Chondrocyte (in vitro differentiated cells): ENCODE results near the gene INTS15. TPM values are rescaled to one million over a fixed set of nuclear protein-coding genes. Genes with fewer than 3 reads are reported as not detected.

Source experiments
- DNase-seq: peaks from one replicate; pipeline ENCODE4 v3.0.0; 2021; ENCODE audit warnings: mixed read lengths, low spot score
- H3K27ac Mint-ChIP-seq: one replicate; pipeline ENCODE4 v1.8.0; 2021; ENCODE audit warnings: mild to moderate bottlenecking, moderate library complexity, mixed read lengths; ENCODE audit not compliant: unreplicated experiment
- H3K27me3 Mint-ChIP-seq: 2 replicates; pipeline ENCODE4 v1.8.0; 2021; ENCODE audit warnings: low read depth, mixed read lengths
- H3K36me3 Mint-ChIP-seq: 2 replicates; pipeline ENCODE4 v1.8.0; 2021; ENCODE audit warnings: low read depth, mixed read lengths
- H3K4me1 Mint-ChIP-seq: 2 replicates; pipeline ENCODE4 v1.8.0; 2021; ENCODE audit warnings: low read depth, mild to moderate bottlenecking, mixed read lengths
- H3K4me3 Mint-ChIP-seq: one replicate; pipeline ENCODE4 v1.8.0; 2021; ENCODE audit warnings: mild to moderate bottlenecking, moderate library complexity, mixed read lengths; ENCODE audit not compliant: unreplicated experiment
- H3K9me3 Mint-ChIP-seq: 2 replicates; pipeline ENCODE4 v1.8.0; 2021; ENCODE audit warnings: low read depth, mixed read lengths
- CTCF ChIP-seq: fragments of 200-600 bp; sonication (generic); IDR thresholded peaks from 2 replicates; pipeline ENCODE4 v1.5.0; 2021; ENCODE audit warnings: antibody characterized with exemption, mild to moderate bottlenecking, moderate library complexity
- total RNA-seq: library from RNA; stranded (reverse); gene quantifications from 3 replicates; pipeline ENCODE4 v1.2.1, GENCODE V29; 2021

INTS15 gene
- total RNA-seq, 1 donor from 2014 or later, result 30.0 TPM

GRCh38 chr7:6642239-6642839, 52.5 kb downstream of the INTS15 start:
- TF ChIP-seq CTCF, result no peak

GRCh38 chr7:6642861-6643640, 53.2 kb downstream of the INTS15 start:
- Mint-ChIP-seq H3K27me3 (no peaks in the 10 kb centered on the region), H3K4me1 (peaks cover 18% of the 10 kb centered on the region), H3K4me3 (no peak overlapping the region), H3K36me3 (peaks cover 10% of the 10 kb centered on the region), H3K27ac (no peak overlapping the region), H3K9me3 (no peaks in the 10 kb centered on the region)
- no peak for TF ChIP-seq CTCF
- no peak for DNase-seq

More at GRCh38 chr7:6642239-6642839, 52.5 kb downstream of the INTS15 start:
- no peak for DNase-seq
- peaks cover 21% of the 10 kb centered on the region for H3K4me1 Mint-ChIP-seq
- H3K4me3 Mint-ChIP-seq, result no peak overlapping the region
- no peak overlapping the region for H3K27ac Mint-ChIP-seq
- H3K9me3 Mint-ChIP-seq, result no peaks in the 10 kb centered on the region
- H3K27me3 Mint-ChIP-seq, result no peaks in the 10 kb centered on the region
- peaks cover 10% of the 10 kb centered on the region for H3K36me3 Mint-ChIP-seq

- TF ChIP-seq CTCF, result no peak
- Mint-ChIP-seq H3K4me1 (peaks cover 8% of the 10 kb centered on the region), H3K27me3 (no peaks in the 10 kb centered on the region), H3K4me3 (no peak overlapping the region), H3K9me3 (no peaks in the 10 kb centered on the region), H3K36me3 (peaks cover 10% of the 10 kb centered on the region), H3K27ac (no peak overlapping the region)
- no peak for DNase-seq
These were observed 54.2 kb downstream of the INTS15 start for GRCh38 chr7:6643915-6644625.

GRCh38 chr7:6644728-6645127, 54.9 kb downstream of the INTS15 start:
- Mint-ChIP-seq H3K27me3 (no peaks in the 10 kb centered on the region), H3K9me3 (no peaks in the 10 kb centered on the region), H3K4me1 (peaks cover 5% of the 10 kb centered on the region), H3K36me3 (peaks cover 10% of the 10 kb centered on the region), H3K27ac (no peak overlapping the region), H3K4me3 (no peak overlapping the region)
- no peak for DNase-seq
- TF ChIP-seq CTCF, result no peak

- peaks cover 18% of the 10 kb centered on the region for H3K36me3 Mint-ChIP-seq
- H3K4me1 Mint-ChIP-seq, result no peaks in the 10 kb centered on the region
- no peak for TF ChIP-seq CTCF
- H3K9me3 Mint-ChIP-seq, result no peaks in the 10 kb centered on the region
- no peak overlapping the region for H3K4me3 Mint-ChIP-seq
- no peak overlapping the region for H3K27ac Mint-ChIP-seq
- DNase-seq, result no peak
- H3K27me3 Mint-ChIP-seq, result no peaks in the 10 kb centered on the region
These were observed 56.6 kb downstream of the INTS15 start for GRCh38 chr7:6646465-6646864.
